T-helper 1 cell treated with Interleukin-12 subunit alpha and Interleukin-12 subunit beta and Interleukin-4 antibody, amounts not matched to agents 30 ng/mL and 1 ng/mL, for 36 hours (primary cell): Measurements from ENCODE around the gene RPL10A. TPM values are rescaled to one million over a fixed set of nuclear protein-coding genes. Genes with fewer than 3 reads are reported as not detected.

Experiments
- intact Hi-C: fragments of 100-400 bp; cut with micrococcal nuclease; formaldehyde crosslinking; loops from one replicate; pipeline ENCODE4 v1.15.1; 2024
- total RNA-seq: library from RNA; stranded (reverse); gene quantifications from 2 replicates; pipeline ENCODE4 v1.2.3, GENCODE V29; 2022

The RPL10A gene
- total RNA-seq, 1 donor from 2014 or later = 1,175 TPM

GRCh38 chr6:35445691-35446090, 22.5 kb upstream of the RPL10A start:
- intact Hi-C loops = no loop called here

GRCh38 chr6:35448191-35448590, 20.0 kb upstream of the RPL10A start:
- intact Hi-C loops = no loop called here

- intact Hi-C loops = loop anchor here (1.0 kb wide), 4 partner anchors 30 to 152 kb away; partner anchors contain the start of genes DEF6 and PPARD
Measured at GRCh38 chr6:35449287-35449881, 18.8 kb upstream of the RPL10A start.

- intact Hi-C loops = loop anchor here (1.0 kb wide), 3 partner anchors 17 to 192 kb away; partner anchors contain the start of genes RPL10A, TEAD3 and ZNF76
Measured at GRCh38 chr6:35451354-35452182, 16.6 kb upstream of the RPL10A start.

- intact Hi-C loops = loop anchor here (1.0 kb wide), 3 partner anchors 16 to 193 kb away; partner anchors contain the start of genes RPL10A, TEAD3 and ZNF76
Measured at GRCh38 chr6:35452183-35453090, 15.8 kb upstream of the RPL10A start, which contains the start of gene FANCE. TSS of gene FANCE (plus strand) at chr6:35452338. CDS start at chr6:35452546, 208 bp downstream.

GRCh38 chr6:35453236-35453635, 15.0 kb upstream of the RPL10A start:
- intact Hi-C loops = no loop called here

GRCh38 chr6:35454391-35455110, 13.7 kb upstream of the RPL10A start:
- intact Hi-C loops = no loop called here

GRCh38 chr6:35457907-35458306, 10.3 kb upstream of the RPL10A start:
- intact Hi-C loops = no loop called here

- intact Hi-C loops = no loop called here
Measured at GRCh38 chr6:35461270-35461669, 6.9 kb upstream of the RPL10A start.

GRCh38 chr6:35463292-35463691, 4.9 kb upstream of the RPL10A start:
- intact Hi-C loops = no loop called here

GRCh38 chr6:35465646-35466045, 2.6 kb upstream of the RPL10A start:
- intact Hi-C loops = no loop called here

GRCh38 chr6:35468980-35469750, 964 bp downstream of the RPL10A start:
- intact Hi-C loops = loop anchor here (1.0 to 2.0 kb wide), 11 partner anchors 17 to 268 kb away; partner anchors contain the start of genes ARMC12, DEF6, FANCE and PPARD

- intact Hi-C loops = loop anchor here (2.0 kb wide), 1 partner anchor 25 kb away; no protein-coding TSS in a partner anchor
Measured at GRCh38 chr6:35469751-35470662, 1.8 kb downstream of the RPL10A start.

- intact Hi-C loops = no loop called here
Measured at GRCh38 chr6:35470663-35471120, 2.5 kb downstream of the RPL10A start.

GRCh38 chr6:35471836-35472345, 3.7 kb downstream of the RPL10A start:
- intact Hi-C loops = no loop called here

GRCh38 chr6:35473075-35473849, 5.1 kb downstream of the RPL10A start:
- intact Hi-C loops = no loop called here

- intact Hi-C loops = no loop called here
Measured at GRCh38 chr6:35473850-35474130, 5.6 kb downstream of the RPL10A start.
